SW480 (cell line): ENCODE data around the gene CHCHD6.

Experiments
- DNase-seq: peaks from one replicate; pipeline ENCODE4 v3.0.0-alpha.2; 2016; ENCODE audit warnings: low spot score

Gene CHCHD6

GRCh38 chr3:126743781-126744180 lies 39.7 kb downstream of the CHCHD6 start:
- no peak for DNase-seq

- DNase-seq = no peak
Observed at GRCh38 chr3:126745760-126746394, 41.8 kb downstream of the CHCHD6 start.

- DNase-seq = peak; percentile 37
Observed at GRCh38 chr3:126746395-126747177, 42.5 kb downstream of the CHCHD6 start.

DNA sequence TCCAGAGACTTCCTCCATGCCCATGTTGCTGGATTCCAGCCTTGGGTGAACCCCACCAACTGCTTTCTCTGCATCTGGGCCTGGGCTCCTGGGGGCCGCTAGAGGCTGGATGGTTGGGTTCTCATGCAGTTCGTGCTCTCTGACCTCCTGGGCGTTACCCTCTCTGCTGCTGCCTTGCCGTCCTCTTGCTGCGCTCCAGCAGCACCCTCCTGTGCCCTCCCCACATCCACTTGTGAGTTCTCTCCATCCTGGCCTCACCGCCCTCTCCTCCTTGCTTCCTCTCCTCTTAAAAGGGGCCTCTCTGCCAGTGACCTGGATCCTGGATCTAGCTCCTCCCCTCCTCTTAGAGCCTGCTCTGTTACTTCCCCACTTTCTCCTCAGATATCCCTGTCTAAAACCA lies 43.7 kb downstream of the CHCHD6 start:
- DNase-seq = no peak

DNA sequence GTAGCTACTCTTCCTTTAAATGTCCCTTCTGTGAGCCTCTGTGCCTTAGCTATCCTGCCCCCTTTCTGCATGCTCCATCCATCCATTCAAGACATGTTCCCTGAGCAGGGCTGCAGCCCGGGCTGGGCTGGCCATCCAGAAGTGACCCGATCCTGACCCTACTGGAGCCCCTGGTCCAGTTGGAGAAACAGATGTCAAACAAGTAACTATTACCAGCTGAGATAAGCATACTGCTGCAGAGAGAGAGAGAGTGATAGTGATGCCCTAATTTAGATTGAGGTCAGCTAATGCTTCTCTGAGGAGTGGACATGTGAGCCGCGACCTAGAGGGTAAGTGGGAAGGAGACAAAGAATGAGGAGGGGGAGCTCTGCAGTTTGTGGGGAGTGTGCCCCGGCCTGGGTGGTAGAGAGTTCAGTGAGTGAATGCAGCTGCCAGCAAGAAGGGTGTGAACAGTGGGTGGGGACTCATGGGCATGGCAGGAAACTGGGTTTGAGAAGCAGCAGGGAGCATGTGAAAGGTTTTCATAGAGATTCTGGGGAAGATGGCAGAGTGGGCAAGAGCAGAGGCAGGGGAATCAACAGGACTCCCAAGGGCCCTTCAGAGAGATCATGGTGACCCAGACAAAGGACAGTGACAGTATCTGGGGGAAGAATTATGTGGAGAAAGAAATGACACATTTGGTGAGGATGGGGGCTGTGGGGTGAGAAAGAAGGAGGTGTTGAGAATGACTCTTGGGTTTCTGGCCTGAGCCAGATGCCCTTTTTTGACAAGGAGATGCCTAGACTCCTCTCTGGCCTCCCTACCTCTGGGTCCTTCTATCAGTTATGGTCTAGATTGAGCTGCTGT lies 44.9 kb downstream of the CHCHD6 start:
- no peak for DNase-seq

DNA sequence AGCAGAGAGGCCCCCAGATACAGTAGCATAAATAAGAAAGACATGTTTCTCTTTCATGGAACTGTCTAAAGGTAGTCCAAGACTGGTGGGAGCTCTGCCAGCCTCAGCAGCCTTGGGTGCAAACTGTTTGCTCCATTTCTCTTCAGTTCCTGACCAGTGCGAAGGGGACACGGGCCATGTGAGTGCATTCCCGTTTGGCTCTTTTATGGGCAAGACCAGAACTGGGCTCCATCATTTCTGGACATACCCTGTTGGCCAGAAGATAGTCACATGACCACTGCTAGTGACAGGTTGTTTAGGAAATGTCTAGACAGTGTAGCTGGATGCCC lies 45.5 kb downstream of the CHCHD6 start:
- no peak for DNase-seq

DNA sequence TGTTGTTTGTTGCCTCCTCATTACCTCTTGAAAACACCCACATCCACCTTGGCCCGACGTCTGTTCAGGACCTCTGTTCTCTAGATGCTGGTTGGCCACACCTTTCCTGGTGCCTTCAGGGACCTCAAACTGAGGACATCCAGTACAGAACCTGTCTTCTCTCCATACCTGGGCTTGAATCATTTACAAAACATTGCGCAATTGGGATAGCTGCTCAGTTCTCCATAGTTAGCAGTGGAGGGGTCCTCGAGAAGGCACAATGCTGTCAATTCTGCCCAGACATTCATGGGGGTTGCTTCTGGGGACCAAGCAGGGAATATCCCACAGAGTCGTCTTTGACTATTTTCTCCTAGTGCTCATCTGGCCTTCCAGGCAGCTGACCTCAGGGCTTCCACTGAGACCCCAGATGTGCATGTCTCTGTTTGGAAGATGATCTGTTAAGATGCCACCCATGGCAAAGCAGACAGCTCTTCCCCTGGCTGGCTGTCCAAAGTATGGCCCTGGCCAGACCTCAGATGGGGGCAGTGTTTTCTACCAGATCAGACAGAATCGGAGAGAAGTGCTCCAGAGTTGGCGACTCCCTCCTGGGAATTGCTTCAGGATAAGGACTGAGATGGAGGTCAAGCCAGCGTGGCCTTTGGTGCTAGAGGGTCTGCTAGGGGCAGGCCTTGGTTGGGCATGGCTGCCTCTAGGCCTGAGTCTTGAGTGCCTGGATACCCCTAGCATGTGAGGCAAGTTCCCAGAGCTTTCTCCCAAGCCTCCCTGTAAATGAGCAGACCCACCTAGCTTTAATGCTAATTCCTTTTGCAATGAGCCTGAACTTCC lies 46.1 kb downstream of the CHCHD6 start:
- DNase-seq = no peak

- peak; percentile 17 for DNase-seq
Observed at GRCh38 chr3:126750756-126751121, 46.7 kb downstream of the CHCHD6 start.

DNA sequence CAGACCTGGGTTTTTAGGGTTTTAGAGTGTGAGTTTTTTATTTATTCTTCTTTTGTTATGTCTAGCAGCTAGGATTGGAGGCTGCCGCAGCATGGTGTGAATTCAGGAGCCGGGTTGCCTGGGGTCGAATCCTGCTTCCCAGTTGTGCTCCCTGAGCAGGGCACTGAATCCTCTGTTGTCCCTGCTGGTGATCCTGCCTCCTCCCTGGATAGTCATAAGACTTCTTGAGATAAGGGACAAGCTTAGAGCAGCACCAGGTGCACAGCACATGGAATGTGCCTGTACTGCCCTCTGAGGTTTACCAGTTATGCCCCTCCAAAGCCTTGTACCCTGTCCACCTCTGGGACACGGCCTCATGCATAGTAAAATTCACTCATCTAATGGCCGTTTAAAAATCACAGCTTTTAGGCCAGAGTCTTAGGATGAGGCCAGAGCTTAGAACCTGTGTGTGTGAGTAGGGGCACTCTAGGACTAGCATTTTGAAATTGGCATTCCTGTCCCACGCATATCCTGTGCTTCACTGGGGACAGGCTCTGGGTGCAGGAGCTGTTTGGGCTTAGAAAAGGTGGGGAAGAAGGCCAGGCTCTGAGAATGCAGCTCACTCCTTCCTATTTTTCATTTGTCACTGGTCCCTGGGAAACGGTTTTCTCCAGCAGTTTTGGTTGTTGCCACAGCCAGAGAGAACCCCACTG lies 47.7 kb downstream of the CHCHD6 start:
- DNase-seq = no peak

DNA sequence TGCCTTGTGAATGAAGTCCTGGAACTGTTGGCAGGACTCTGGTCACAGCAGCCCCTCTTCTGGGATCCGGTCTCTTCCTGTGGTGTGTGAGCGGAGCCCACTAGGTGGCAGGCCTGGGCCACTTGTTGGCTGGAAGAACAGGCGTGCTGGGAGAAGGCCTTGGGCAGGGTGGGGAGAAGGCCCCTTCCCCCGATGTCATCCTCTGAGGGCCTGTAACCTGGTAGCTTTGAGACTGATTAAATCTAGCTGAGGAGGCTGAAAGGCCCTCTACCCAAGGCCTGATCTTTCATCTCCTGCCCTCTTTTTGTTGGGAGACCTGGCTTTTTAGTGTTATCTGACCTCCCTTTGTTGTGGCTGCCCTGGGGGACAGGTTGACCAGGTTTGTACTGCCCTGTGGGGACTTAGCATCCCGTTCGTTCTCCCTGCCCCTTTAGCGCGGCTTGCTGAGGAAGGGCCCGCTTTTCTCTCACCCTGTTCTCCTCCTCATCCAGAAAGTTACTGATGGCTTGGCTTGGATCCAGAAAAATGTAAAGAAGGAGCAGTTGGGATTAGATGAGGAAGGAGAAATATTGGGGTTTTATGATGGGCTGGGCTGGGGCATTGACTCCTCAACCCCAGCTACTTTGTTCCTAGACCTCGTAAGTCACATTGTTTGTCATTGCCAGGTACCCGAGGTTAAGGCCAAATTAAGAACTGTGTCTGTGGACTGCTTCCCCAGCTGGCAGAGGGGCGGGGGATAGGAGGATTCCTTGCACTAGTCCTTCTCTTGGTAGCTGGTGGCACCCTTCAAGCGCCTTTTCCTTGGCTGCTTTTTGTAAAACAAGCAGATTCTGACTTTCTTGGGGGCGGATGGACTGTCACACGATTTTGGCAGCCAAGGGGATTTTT lies 48.5 kb downstream of the CHCHD6 start:
- peak; percentile 81 for DNase-seq

GRCh38 chr3:126753191-126754160 lies 49.4 kb downstream of the CHCHD6 start:
- peak; percentile 85 for DNase-seq

- no peak for DNase-seq
Observed at GRCh38 chr3:126755866-126756265, 51.8 kb downstream of the CHCHD6 start.

GRCh38 chr3:126758026-126758425 lies 54.0 kb downstream of the CHCHD6 start:
- DNase-seq = no peak

DNA sequence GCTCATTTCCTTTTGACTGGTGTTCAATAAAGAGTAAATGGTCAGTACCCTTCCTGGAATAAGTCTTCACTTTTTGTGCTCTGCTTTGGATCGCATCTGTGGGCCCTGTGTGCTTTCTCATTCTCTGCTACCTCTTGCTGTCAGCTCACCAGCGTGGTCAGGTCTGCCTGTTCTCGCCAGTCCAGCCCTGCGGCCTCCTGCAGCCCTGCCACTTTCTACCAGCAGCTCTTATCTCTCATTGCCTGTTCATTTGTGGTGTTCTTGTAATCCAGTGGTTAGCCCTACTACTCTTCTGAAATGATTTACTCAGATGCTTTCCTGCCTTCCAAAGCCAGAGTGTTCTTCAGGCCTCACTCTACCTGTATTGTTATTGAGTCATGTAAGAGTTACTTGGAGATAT lies 54.8 kb downstream of the CHCHD6 start:
- no peak for DNase-seq

DNA sequence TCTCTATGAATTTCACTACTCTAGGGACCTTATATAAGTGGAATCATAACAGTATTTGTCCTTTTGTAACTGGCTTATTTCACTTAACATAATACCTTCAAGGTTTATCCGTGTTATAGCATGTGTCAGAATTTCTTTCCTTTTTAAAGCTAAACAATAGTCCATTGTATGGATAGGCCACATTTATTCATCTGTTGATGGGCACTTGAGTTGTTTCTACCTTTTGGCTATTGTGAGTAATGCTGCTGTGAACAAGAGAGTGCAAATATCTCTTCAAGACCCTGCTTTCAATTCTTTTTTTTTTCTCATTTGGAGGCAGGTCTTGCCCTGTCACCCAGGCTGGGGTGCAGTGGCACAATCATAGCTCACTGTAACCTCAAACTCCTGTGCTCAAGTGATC lies 56.5 kb downstream of the CHCHD6 start:
- no peak for DNase-seq

- DNase-seq = no peak
Observed at GRCh38 chr3:126763035-126763434, 59.0 kb downstream of the CHCHD6 start.

DNA sequence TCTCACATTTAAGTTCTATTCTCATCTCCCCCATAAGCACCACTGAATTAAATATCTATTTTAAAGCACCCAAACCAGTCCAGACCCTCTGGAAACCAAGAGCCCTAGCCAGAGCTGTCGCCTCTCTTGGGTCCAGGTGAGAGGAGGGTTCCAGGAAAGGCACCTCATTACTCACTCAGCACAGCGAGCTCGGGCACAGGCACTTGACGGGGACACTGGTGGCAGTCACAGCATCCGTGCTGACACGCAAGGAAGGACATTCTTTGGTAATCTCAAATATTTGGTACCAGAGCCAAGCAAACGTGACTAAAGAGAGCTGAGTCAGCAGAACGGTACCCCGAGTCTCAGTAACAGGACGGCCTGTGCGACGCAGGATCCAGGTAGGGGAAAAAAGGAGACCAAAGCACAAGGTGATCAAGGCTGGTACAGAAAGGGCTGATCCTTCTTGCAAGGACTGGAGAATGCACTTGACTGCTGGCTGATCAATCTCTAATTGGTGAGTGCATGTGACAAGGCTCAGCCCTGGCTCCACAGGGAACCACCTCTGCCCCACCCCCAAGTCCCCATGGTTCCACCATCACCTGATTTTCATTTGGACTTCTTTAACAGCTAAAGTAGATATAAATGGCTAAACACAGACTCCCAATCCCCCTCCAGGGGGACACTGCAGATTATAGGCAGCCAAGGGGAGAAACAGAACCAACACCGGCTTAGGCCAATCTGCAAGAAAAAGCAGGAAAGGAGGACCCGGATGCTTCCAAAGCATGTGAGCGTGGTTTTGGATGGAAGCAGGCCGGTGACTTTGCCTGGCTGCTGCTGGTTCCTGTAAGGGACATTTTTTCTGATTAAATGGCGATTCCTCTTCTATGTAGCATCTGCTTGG lies 61.4 kb downstream of the CHCHD6 start:
- no peak for DNase-seq

DNA sequence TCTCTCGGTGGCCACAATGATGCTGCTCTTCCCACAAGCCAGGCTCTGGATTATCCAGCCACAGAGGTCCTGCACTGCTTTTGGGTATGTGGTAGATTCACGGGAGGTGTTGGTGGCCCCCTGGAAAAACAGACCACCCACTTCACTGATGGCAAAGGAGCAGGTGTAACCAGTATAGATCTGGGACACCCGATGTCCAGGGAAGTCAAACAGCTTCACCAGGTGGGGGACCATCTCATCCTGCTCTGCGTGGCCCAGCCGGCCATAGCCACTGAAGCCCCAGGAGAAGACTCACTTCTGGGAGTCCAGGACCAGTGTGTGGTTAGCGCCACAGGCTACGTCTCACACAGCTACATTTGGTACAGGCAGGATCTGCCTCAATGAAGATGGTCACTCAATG lies 62.6 kb downstream of the CHCHD6 start:
- no peak for DNase-seq
